ENCODE data around the gene SYTL2. TPM values are rescaled to one million over a fixed set of nuclear protein-coding genes. Genes with fewer than 3 reads are reported as not detected.

Gene SYTL2
- total RNA-seq, 1 donor from 2014 or later: 25.1 TPM

DNA sequence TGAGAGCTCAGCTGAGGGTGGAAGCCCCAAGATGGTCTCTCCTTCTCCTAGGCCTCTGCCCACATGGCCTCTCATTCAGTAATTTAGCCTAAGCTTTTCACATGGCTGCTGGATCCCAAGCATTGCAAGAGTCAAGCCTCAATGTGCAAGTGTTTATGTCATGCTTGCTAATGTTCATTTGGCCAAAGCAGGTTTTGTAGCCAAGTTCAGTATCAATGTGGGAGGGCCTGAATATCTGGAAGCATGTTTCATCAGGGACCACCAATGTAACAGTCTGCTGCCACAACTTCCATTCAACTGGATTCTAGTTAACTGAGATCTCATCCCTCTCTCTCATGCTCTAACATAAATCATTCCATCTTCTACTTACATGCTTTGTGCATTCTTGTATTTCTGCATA, 8.5 kb upstream of the SYTL2 start:
- Mint-ChIP-seq H3K4me1 (ENCODE audit: low read depth) (peaks cover 29% of the 10 kb centered on the region), H3K27me3 (ENCODE audit: low read depth) (no peaks in the 10 kb centered on the region), H3K27ac (ENCODE audit: unreplicated experiment) (no peak overlapping the region), H3K9me3 (ENCODE audit: low read depth) (no peaks in the 10 kb centered on the region), H3K4me3 (ENCODE audit: unreplicated experiment) (no peak overlapping the region), H3K36me3 (ENCODE audit: low read depth) (no peaks in the 10 kb centered on the region)
- TF ChIP-seq, protein P1, sequence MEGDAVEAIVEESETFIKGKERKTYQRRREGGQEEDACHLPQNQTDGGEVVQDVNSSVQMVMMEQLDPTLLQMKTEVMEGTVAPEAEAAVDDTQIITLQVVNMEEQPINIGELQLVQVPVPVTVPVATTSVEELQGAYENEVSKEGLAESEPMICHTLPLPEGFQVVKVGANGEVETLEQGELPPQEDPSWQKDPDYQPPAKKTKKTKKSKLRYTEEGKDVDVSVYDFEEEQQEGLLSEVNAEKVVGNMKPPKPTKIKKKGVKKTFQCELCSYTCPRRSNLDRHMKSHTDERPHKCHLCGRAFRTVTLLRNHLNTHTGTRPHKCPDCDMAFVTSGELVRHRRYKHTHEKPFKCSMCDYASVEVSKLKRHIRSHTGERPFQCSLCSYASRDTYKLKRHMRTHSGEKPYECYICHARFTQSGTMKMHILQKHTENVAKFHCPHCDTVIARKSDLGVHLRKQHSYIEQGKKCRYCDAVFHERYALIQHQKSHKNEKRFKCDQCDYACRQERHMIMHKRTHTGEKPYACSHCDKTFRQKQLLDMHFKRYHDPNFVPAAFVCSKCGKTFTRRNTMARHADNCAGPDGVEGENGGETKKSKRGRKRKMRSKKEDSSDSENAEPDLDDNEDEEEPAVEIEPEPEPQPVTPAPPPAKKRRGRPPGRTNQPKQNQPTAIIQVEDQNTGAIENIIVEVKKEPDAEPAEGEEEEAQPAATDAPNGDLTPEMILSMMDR (IDR thresholded peaks at IDR 0.05): no peak
- DNase-seq (ENCODE audit: low spot score): no peak

DNA sequence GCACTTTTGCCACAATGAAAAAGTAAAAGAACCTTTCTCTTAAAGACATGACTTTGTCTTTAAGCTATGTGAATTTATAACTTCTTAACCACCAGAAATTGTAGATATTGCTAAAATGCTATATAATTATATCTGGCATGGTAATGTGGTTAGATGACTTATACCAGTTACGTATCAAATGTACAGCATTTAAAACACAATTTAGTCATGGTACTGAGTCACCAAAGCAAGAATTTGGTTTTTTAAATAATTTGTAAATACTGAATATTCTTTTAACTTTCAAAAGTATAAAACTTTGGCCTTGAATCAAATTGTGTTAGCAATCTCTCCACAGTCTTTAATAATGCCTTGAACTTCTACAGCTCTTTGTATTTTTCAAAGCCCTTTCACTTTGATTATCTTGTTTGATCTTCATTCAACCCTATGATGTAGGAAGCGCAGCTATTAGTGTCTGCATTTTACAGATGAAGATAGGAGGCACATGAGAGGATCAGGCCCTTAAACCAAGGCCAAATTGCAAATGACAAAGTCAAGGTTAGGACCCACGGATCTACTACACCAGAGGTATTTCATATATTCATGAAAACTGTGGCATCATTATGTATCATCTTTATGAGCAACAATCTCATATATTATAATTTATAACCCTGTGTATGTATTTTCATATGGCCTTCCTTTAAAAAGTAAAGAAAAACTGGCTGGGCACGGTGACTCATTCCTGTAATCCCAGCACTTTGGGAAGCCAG, 4.4 kb upstream of the SYTL2 start:
- Mint-ChIP-seq H3K4me1 (ENCODE audit: low read depth) (peaks cover 13% of the 10 kb centered on the region), H3K36me3 (ENCODE audit: low read depth) (no peaks in the 10 kb centered on the region), H3K27ac (ENCODE audit: unreplicated experiment) (no peak overlapping the region), H3K27me3 (ENCODE audit: low read depth) (no peaks in the 10 kb centered on the region), H3K9me3 (ENCODE audit: low read depth) (no peaks in the 10 kb centered on the region), H3K4me3 (ENCODE audit: unreplicated experiment) (no peak overlapping the region)
- no peak for DNase-seq (ENCODE audit: low spot score)
- TF ChIP-seq, protein P1 (IDR thresholded peaks at IDR 0.05): no peak

DNA sequence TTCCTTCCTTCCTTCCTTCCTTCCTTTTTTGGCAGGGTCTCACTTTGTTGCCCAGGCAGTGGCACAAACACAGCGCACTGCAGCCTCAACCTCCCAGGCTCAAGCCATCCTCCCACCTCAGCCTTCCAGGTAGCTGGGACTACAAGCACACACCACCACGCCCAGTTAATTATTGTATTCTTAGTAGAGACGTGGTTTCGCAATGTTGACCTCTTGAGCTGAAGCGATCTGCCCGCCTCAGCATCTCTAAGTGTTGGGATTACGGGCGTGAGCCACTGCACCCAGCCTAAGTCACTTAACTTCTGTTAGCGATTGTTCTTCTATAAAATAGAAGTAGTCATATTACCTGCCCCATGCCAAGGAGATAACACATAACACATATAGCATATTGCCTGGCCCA, 2.8 kb upstream of the SYTL2 start:
- Mint-ChIP-seq H3K4me3 (ENCODE audit: unreplicated experiment) (no peak overlapping the region), H3K4me1 (ENCODE audit: low read depth) (peaks cover 22% of the 10 kb centered on the region), H3K36me3 (ENCODE audit: low read depth) (no peaks in the 10 kb centered on the region), H3K27ac (ENCODE audit: unreplicated experiment) (no peak overlapping the region), H3K9me3 (ENCODE audit: low read depth) (no peaks in the 10 kb centered on the region), H3K27me3 (ENCODE audit: low read depth) (no peaks in the 10 kb centered on the region)
- DNase-seq (ENCODE audit: low spot score): no peak
- TF ChIP-seq, protein P1 (IDR thresholded peaks at IDR 0.05): no peak

DNA sequence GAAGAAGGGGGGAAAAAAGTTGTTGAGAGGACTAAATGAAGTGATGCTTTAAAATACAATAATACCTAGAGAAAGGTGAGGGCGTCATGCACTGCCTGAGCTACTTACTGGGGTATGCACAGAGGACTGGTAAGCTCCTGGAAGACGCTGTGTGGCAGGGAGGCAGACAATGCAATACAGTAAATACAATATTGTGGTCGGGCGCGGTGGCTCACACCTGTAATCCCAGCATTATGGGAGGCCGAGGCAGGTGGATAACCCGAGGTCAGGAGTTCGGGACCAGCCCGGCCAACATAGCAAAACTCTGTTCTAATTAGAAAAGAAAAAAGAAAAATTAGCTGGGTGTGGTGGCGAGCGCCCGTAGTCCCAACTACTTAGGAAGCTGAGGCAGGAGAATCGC, 683 bp upstream of the SYTL2 start:
- Mint-ChIP-seq H3K4me1 (ENCODE audit: low read depth) (peaks cover 22% of the 10 kb centered on the region), H3K4me3 (ENCODE audit: unreplicated experiment) (peak overlapping the region; percentile 79), H3K27me3 (ENCODE audit: low read depth) (no peaks in the 10 kb centered on the region), H3K9me3 (ENCODE audit: low read depth) (no peaks in the 10 kb centered on the region), H3K27ac (ENCODE audit: unreplicated experiment) (no peak overlapping the region), H3K36me3 (ENCODE audit: low read depth) (no peaks in the 10 kb centered on the region)
- TF ChIP-seq, protein P1 (IDR thresholded peaks at IDR 0.05): no peak
- DNase-seq (ENCODE audit: low spot score): no peak

DNA sequence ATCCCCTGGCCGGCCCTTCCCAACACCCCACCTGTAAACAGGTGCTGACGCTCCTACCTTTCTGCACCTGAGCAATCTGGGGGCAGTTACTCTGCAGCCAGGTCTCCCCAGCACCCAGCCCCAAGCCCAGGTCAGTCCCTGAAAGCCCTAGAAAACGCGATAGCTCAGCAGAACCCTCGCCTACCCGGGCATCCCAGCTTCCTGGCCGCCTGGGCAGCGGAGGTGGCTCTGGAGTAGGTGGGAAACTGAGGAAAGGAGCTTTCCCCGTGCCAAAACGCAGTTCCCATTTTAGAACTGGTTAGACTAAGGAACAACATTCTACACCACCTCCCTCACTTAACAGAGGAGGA, 445 bp downstream of the SYTL2 start:
- H3K4me1 Mint-ChIP-seq (ENCODE audit: low read depth): peaks cover 21% of the 10 kb centered on the region
- DNase-seq (ENCODE audit: low spot score): no peak
- no peaks in the 10 kb centered on the region for H3K9me3 Mint-ChIP-seq (ENCODE audit: low read depth)
- H3K36me3 Mint-ChIP-seq (ENCODE audit: low read depth): no peaks in the 10 kb centered on the region
- TF ChIP-seq, protein P1 (IDR thresholded peaks at IDR 0.05): no peak
- no peaks in the 10 kb centered on the region for H3K27me3 Mint-ChIP-seq (ENCODE audit: low read depth)
- H3K27ac Mint-ChIP-seq (ENCODE audit: unreplicated experiment): peak overlapping the region; percentile 41
- peak overlapping the region; percentile 71 for H3K4me3 Mint-ChIP-seq (ENCODE audit: unreplicated experiment)
